Thyroid gland (tissue), 4 donors: ENCODE data around the gene MYZAP.

ENCODE experiments used
- POLR2A ChIP-seq, 2 donors: fragments of 450-650 bp; IDR thresholded peaks; one replicate each; pipeline ENCODE4 v1.6.1; 2017; ENCODE audit warnings: antibody characterized with exemption in 2 of 2, mild to moderate bottlenecking in 2 of 2, moderate library complexity in 1 of 2
- TF ChIP-seq, protein P1 (sequence below), 6 experiments: fragments of 200-600 bp in 3 of 6; fragments of 450-650 bp in 3 of 6; sonication (generic) in 3 of 6; IDR thresholded peaks; one replicate each; pipeline ENCODE4 v1.5.1; 2016 to 2019; ENCODE audit warnings: antibody characterized with exemption in 6 of 6, mild to moderate bottlenecking in 2 of 6, inconsistent platforms in 1 of 6, moderate library complexity in 1 of 6

DNA sequence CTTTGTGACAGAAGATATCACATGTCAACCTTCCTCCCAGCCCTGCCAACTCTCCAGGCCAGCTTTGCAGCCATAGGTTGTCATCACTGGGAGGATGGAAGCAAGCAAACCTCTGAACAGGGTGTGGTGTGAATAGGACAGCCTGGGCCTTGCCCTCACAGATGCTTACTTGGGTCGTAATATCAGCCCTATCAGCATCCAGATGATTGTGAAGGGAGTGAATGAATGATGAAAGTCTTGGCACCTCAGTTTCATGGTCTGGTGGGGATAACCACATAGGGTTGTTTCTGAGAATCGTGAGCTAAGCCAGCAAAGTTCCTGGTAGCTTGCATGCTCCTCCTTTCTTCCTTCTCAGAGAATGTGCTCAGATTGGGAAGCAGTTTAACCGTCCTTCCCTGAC is 59.7 kb downstream of the MYZAP start:
- TF ChIP-seq, protein P1, sequence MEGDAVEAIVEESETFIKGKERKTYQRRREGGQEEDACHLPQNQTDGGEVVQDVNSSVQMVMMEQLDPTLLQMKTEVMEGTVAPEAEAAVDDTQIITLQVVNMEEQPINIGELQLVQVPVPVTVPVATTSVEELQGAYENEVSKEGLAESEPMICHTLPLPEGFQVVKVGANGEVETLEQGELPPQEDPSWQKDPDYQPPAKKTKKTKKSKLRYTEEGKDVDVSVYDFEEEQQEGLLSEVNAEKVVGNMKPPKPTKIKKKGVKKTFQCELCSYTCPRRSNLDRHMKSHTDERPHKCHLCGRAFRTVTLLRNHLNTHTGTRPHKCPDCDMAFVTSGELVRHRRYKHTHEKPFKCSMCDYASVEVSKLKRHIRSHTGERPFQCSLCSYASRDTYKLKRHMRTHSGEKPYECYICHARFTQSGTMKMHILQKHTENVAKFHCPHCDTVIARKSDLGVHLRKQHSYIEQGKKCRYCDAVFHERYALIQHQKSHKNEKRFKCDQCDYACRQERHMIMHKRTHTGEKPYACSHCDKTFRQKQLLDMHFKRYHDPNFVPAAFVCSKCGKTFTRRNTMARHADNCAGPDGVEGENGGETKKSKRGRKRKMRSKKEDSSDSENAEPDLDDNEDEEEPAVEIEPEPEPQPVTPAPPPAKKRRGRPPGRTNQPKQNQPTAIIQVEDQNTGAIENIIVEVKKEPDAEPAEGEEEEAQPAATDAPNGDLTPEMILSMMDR (IDR thresholded peaks at IDR 0.05): no peak
- no peak for TF ChIP-seq POLR2A (IDR thresholded peaks at IDR 0.05)
